PC-9 (cell line): Measurements from ENCODE around the gene SLC2A6. TPM values are rescaled to one million over a fixed set of nuclear protein-coding genes. Genes with fewer than 3 reads are reported as not detected.

Experiments used
- BruUV-seq: library from RNA; stranded (reverse); fragments of 400-500 nt; replicated peaks from 2 replicates; lab custom pipeline; 2021; lab: Mats Ljungman, UMichigan
- CTCF ChIA-PET: fragments of 300-600 bp; sonication (Branson Sonifier 250); formaldehyde crosslinking; loops from one replicate; lab custom pipeline; 2022; ENCODE audit warnings: antibody characterized with exemption; lab: Charles Lee
- POLR2A ChIA-PET: fragments of 300-600 bp; sonication (Branson Sonifier 250); formaldehyde crosslinking; loops from one replicate; lab custom pipeline; 2022; ENCODE audit warnings: antibody characterized with exemption; ENCODE audit not compliant: unreplicated experiment; lab: Charles Lee
- DNase-seq, 2 experiments: peaks; one replicate each; pipeline versions ENCODE4 v3.0.0 to v3.0.0-alpha.2; 2015 to 2022; ENCODE audit warnings: mixed read lengths in 1 of 2
- H2AFZ ChIP-seq: fragments of 200-600 bp; sonication (generic); 2 replicates; pipeline ENCODE4 v1.8.1; 2017; ENCODE audit warnings: antibody characterized with exemption
- H3F3A ChIP-seq: fragments of 200-600 bp; sonication (generic); 2 replicates; pipeline ENCODE4 v1.8.1; 2017; ENCODE audit warnings: antibody characterized with exemption, mild to moderate bottlenecking, low read depth; ENCODE audit not compliant: insufficient read depth
- H3K27ac ChIP-seq: fragments of 200-600 bp; sonication (generic); 2 replicates; pipeline ENCODE4 v1.6.1; 2016; ENCODE audit warnings: mixed run types
- H3K27me3 ChIP-seq: fragments of 200-600 bp; sonication (generic); 2 replicates; pipeline ENCODE4 v1.6.1; 2016; ENCODE audit warnings: low read depth, mixed run types; ENCODE audit not compliant: insufficient read depth
- H3K36me3 ChIP-seq: fragments of 200-600 bp; sonication (generic); 2 replicates; pipeline ENCODE4 v1.6.1; 2016; ENCODE audit warnings: low read depth, mixed run types
- H3K4me1 ChIP-seq: fragments of 200-600 bp; sonication (generic); replicated peaks from 2 replicates; pipeline ENCODE4 v1.6.1; 2016; ENCODE audit warnings: mixed run types; ENCODE audit not compliant: insufficient read depth
- H3K4me2 ChIP-seq: fragments of 200-600 bp; sonication (generic); 2 replicates; pipeline ENCODE4 v1.6.1; 2017; ENCODE audit warnings: mixed run types
- H3K4me3 ChIP-seq: fragments of 200-600 bp; sonication (generic); 2 replicates; pipeline ENCODE4 v1.6.1; 2016; ENCODE audit warnings: mixed run types
- H3K79me2 ChIP-seq: fragments of 200-600 bp; sonication (generic); 2 replicates; pipeline ENCODE4 v1.6.1; 2017; ENCODE audit warnings: low read depth, mixed run types
- H3K9me2 ChIP-seq: fragments of 200-600 bp; sonication (generic); 2 replicates; pipeline ENCODE4 v1.8.1; 2017; ENCODE audit warnings: mild to moderate bottlenecking; ENCODE audit not compliant: insufficient read depth
- H3K9me3 ChIP-seq: fragments of 200-600 bp; sonication (generic); 2 replicates; pipeline ENCODE4 v1.8.1; 2016; ENCODE audit warnings: low read depth; ENCODE audit not compliant: insufficient read depth
- H4K20me1 ChIP-seq: fragments of 200-600 bp; sonication (generic); 2 replicates; pipeline ENCODE4 v1.8.1; 2017; ENCODE audit not compliant: insufficient read depth
- CTCF ChIP-seq: fragments of 200-600 bp; sonication (generic); conservative IDR thresholded peaks from 2 replicates; pipeline ENCODE4 v1.6.1; 2017; ENCODE audit warnings: mixed run types, antibody characterized with exemption, mild to moderate bottlenecking, moderate library complexity
- EZH2 ChIP-seq: fragments of 200-600 bp; sonication (generic); IDR thresholded peaks from 2 replicates; pipeline ENCODE4 v1.8.0; 2017; ENCODE audit warnings: antibody characterized with exemption, low read depth
- intact Hi-C: fragments of 100-400 bp; cut with micrococcal nuclease; formaldehyde crosslinking; loops from one replicate; pipeline ENCODE4 v1.10.0; 2022; ENCODE audit not compliant: unreplicated experiment
- total RNA-seq: library from RNA; stranded (reverse); gene quantifications from 2 replicates; pipeline ENCODE4 v1.2.3, GENCODE V29; 2021

Gene SLC2A6
- total RNA-seq, 1 experiment from 2014 or later, result 13.1 TPM

GRCh38 chr9:133490201-133490681 is 11.3 kb upstream of the SLC2A6 start:
- Histone ChIP-seq H3K9me2 (no peaks in the 10 kb centered on the region), H4K20me1 (no peaks in the 10 kb centered on the region), H2AFZ (no peak overlapping the region), H3K9me3 (no peaks in the 10 kb centered on the region), H3F3A (peaks cover under 1% of the 10 kb centered on the region), H3K4me1 (peaks cover 10% of the 10 kb centered on the region), H3K4me2 (no peak overlapping the region), H3K36me3 (no peaks in the 10 kb centered on the region), H3K27ac (no peak overlapping the region), H3K79me2 (no peaks in the 10 kb centered on the region), H3K27me3 (peaks cover 55% of the 10 kb centered on the region), H3K4me3 (no peak overlapping the region)
- ChIA-PET CTCF (no interaction called here), POLR2A (interaction anchor here (0.5 kb wide), 1 partner anchor 211 kb away, joined by 6 read pairs; no protein-coding TSS in a partner anchor)
- TF ChIP-seq CTCF, result no peak
- no peak for TF ChIP-seq EZH2
- BruUV-seq, result no TSS peak
- DNase-seq, result no peak
- intact Hi-C loops, result no loop called here

- TF ChIP-seq EZH2 (no peak), CTCF (no peak)
- H3K79me2 ChIP-seq, result no peaks in the 10 kb centered on the region
- no peaks in the 10 kb centered on the region; the same call in 1 of the 2 replicates for H3F3A ChIP-seq
- H3K4me3 ChIP-seq, result no peak overlapping the region
- H3K4me2 ChIP-seq, result no peak overlapping the region
- no peaks in the 10 kb centered on the region for H3K9me3 ChIP-seq
- peaks cover 18% of the 10 kb centered on the region for H3K4me1 ChIP-seq
- intact Hi-C loops, result loop anchor here (5.0 kb wide), 1 partner anchor 132 kb away; the partner anchor contains the start of genes SURF1 and SURF2
- no TSS peak for BruUV-seq
- H3K9me2 ChIP-seq, result no peaks in the 10 kb centered on the region
- H3K36me3 ChIP-seq, result no peaks in the 10 kb centered on the region
- ChIA-PET POLR2A (interaction anchor here (0.5 kb wide), 1 partner anchor 211 kb away, joined by 6 read pairs; no protein-coding TSS in a partner anchor), CTCF (no interaction called here)
- peaks cover 48% of the 10 kb centered on the region for H3K27me3 ChIP-seq
- no peaks in the 10 kb centered on the region for H4K20me1 ChIP-seq
- H2AFZ ChIP-seq, result no peak overlapping the region
- H3K27ac ChIP-seq, result no peak overlapping the region
- DNase-seq, result no peak
These were observed 10.6 kb upstream of the SLC2A6 start for GRCh38 chr9:133489253-133490190.

- peaks cover 24% of the 10 kb centered on the region for H3K4me1 ChIP-seq
- intact Hi-C loops, result loop anchor here (5.0 kb wide), 1 partner anchor 131 kb away; the partner anchor contains the start of genes SURF1 and SURF2
- POLR2A ChIA-PET, result no interaction called here
- H3K4me3 ChIP-seq, result no peak overlapping the region
- TF ChIP-seq EZH2 (no peak), CTCF (no peak)
- CTCF ChIA-PET, result no interaction called here
- no peaks in the 10 kb centered on the region; the same call in 1 of the 2 replicates for H3F3A ChIP-seq
- H3K9me3 ChIP-seq, result no peaks in the 10 kb centered on the region
- no peaks in the 10 kb centered on the region for H4K20me1 ChIP-seq
- no peak overlapping the region for H3K27ac ChIP-seq
- no peaks in the 10 kb centered on the region for H3K79me2 ChIP-seq
- H2AFZ ChIP-seq, result no peak overlapping the region
- H3K9me2 ChIP-seq, result no peaks in the 10 kb centered on the region
- no peaks in the 10 kb centered on the region for H3K36me3 ChIP-seq
- no TSS peak for BruUV-seq
- no peak overlapping the region for H3K4me2 ChIP-seq
- DNase-seq, result no peak
- peaks cover 40% of the 10 kb centered on the region for H3K27me3 ChIP-seq
These were observed 9.9 kb upstream of the SLC2A6 start for GRCh38 chr9:133488686-133489252.
